ENCODE data around the gene ANTXR1.
"Not testable (repeated sequence)": the region's sequence is repeated elsewhere in the genome, so short reads cannot be mapped to it uniquely, and the experiment has no call there.

Gene ANTXR1

GRCh38 chr2:69227716-69228115, 214.7 kb downstream of the ANTXR1 start:
- TF ChIP-seq, protein P1, sequence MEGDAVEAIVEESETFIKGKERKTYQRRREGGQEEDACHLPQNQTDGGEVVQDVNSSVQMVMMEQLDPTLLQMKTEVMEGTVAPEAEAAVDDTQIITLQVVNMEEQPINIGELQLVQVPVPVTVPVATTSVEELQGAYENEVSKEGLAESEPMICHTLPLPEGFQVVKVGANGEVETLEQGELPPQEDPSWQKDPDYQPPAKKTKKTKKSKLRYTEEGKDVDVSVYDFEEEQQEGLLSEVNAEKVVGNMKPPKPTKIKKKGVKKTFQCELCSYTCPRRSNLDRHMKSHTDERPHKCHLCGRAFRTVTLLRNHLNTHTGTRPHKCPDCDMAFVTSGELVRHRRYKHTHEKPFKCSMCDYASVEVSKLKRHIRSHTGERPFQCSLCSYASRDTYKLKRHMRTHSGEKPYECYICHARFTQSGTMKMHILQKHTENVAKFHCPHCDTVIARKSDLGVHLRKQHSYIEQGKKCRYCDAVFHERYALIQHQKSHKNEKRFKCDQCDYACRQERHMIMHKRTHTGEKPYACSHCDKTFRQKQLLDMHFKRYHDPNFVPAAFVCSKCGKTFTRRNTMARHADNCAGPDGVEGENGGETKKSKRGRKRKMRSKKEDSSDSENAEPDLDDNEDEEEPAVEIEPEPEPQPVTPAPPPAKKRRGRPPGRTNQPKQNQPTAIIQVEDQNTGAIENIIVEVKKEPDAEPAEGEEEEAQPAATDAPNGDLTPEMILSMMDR (IDR thresholded peaks at IDR 0.05; ENCODE audit: low read depth, low read length), result no peak
- no peak for DNase-seq (ENCODE audit: low read depth in 2 of 2)

DNA sequence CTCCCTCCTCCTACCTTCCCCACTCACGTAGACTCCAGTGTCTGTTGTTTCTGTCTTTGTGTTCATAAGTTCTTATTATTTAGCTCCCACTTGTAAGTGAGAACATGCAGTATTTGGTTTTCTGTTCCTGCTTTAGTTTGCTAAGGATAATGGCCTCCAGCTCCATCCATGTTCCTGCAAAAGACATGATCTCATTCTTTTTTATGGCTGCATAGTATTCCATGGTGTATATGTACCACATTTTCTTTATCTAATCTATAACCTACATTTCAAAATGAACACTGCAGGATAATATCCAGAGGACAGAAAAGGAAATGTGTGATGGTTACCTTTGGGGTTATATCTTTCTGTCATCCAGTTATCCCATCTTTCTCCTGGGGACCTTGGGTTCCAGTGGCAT, 218.0 kb downstream of the ANTXR1 start:
- H3K4me3 ChIP-seq (replicated peaks in 1 of 2; ENCODE audit: low read depth in 2 of 2, low read length in 2 of 2); DNase-seq (ENCODE audit: low read depth in 2 of 2): not testable (repeated sequence)

More at GRCh38 chr2:69227716-69228115, 214.7 kb downstream of the ANTXR1 start:
- no peak overlapping the region for H3K4me3 ChIP-seq (replicated peaks in 1 of 2; ENCODE audit: low read depth in 2 of 2, low read length in 2 of 2)

DNA sequence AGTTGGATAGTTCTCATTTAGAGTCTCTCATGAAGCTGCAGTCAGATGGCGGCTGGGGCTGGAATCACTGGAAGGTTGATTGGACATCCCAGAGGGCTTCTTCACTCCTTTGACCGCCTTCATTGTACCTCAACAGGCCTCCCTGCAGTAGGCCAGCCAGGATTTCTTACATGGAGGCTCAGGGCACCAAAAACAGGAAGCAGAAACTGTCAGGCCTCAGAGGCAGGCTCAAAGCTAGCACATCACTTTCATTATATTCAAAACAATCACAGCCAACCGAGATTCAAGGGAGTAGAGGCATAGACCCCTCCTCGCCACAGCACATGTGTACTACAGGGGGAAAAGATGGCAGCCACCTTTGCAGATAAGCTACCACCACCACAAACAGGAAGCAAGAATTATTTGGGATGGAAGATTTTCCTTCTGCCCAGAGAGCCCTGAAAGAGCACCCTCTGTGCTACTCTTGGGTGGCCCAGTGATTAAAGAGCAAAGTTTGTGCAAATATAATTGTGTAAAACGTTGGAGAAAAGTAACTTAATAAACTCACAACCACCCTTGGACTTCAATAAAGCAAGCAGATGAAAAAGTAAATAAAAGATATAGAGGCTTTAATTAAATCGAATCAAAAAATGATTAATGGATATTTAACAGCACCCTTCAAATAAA, 218.8 kb downstream of the ANTXR1 start:
- no peak for DNase-seq (ENCODE audit: low read depth in 2 of 2)
- TF ChIP-seq, protein P1 (IDR thresholded peaks at IDR 0.05; ENCODE audit: low read depth, low read length), result no peak
- H3K4me3 ChIP-seq (replicated peaks in 1 of 2; ENCODE audit: low read depth in 2 of 2, low read length in 2 of 2), result no peak overlapping the region

DNA sequence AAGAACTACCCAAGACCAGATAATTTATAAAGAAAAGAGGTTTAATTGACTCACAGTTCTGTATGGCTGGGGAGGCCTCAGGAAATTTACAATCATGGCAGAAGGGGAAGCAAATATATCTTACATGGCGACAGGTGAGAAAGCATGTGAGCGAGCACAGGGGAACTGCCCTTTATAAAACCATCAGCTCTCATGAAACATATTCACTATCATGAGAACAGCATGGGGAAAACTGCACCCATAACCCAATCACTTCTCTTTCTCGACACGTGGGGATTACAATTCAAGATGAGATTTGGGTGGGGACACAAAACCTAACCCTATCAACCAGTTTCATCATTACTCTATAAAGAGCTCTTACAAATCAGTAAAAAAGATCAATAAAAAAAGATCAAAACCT, 222.9 kb downstream of the ANTXR1 start:
- not testable (repeated sequence) for H3K4me3 ChIP-seq (replicated peaks in 1 of 2; ENCODE audit: low read depth in 2 of 2, low read length in 2 of 2); DNase-seq (ENCODE audit: low read depth in 2 of 2)

DNA sequence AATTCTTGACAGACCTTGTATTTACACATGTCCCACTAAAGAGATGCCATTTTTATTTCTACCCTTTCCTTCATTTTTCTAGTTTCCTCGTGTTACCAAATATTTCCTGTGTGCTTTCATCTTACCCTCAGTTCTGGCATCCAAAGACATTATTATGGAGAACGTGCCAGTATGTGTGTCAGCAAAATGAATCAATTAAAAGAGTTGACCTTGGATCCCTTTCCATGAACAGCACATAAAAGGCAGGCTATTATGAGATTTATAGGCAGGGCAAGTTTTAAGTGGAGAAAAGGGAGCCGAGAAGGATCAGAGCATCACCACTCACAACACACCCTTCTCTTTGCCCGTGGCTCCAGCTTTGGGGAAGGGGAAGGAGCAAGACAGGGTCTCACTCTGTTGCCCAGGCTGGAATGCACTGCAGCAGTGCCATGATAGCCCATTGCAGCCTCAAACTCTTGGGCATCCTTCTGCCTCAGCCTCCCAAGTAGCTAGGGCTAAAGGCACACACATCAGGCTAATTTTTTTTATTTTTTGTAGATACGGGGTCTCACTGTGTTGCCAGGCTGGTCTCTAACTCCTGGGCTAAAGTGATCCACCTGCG, 224.2 kb downstream of the ANTXR1 start:
- DNase-seq (ENCODE audit: low read depth in 2 of 2), result peak in 1 of 2 donors; percentile 37
- TF ChIP-seq, protein P1 (IDR thresholded peaks at IDR 0.05; ENCODE audit: low read depth, low read length), result no peak
- H3K4me3 ChIP-seq (replicated peaks in 1 of 2; ENCODE audit: low read depth in 2 of 2, low read length in 2 of 2), result no peak overlapping the region

DNA sequence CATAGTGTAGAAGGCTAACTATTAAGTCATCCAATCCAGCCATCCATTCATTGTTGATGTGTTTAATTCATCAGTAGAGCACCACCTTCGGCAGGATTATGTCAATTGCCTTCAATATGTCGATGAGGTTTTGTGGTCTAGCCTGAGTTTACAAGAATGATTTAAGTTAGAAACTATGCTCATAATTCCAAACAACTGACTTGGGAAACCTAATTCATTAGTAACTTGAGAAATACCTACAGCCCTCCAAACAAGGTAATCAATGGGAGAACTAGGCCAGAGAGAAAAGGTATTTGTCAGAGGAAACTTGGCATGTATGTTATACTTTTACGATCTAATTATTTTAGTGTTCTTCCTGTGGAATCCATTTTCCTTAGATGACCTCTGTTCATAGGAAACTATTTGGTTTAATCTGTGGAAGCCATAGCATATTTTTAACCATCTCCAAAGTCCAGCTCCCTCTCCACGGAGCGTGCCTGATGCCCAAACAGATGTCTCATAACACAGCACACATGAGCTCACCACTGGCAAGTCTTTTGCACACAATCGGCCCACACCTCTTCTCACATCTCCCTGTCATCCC, 225.6 kb downstream of the ANTXR1 start:
- H3K4me3 ChIP-seq (replicated peaks in 1 of 2; ENCODE audit: low read depth in 2 of 2, low read length in 2 of 2), result no peak overlapping the region
- TF ChIP-seq, protein P1 (IDR thresholded peaks at IDR 0.05; ENCODE audit: low read depth, low read length), result no peak
- DNase-seq (ENCODE audit: low read depth in 2 of 2), result no peak

DNA sequence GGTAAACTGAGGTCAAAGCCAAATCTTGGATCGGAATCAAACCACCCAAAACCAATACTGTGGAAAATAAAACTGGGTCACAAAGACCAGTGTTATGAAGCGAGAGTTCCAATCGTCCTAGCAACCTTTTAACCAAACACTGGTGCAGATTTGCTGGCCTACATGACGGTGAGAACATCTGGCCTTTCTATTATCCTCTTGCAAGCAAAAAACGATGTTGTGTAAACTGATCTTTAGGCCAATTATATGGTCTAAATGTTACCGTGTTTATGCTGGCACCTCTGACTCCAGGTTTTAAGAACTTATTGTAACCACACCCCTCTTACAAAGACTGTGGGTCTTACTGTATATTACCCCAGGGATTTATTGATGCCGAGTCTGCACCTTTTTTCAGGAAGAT, 228.1 kb downstream of the ANTXR1 start:
- DNase-seq (ENCODE audit: low read depth in 2 of 2), result no peak
- TF ChIP-seq, protein P1 (IDR thresholded peaks at IDR 0.05; ENCODE audit: low read depth, low read length), result no peak

More for the DNA sequence above, 228.1 kb downstream of the ANTXR1 start:
- H3K4me3 ChIP-seq (replicated peaks in 1 of 2; ENCODE audit: low read depth in 2 of 2, low read length in 2 of 2), result no peak overlapping the region
